GM18499 (cell line): ENCODE measurements around the gene S100A12.

Source experiments
- ATAC-seq: cut with Tn5 transposase; IDR thresholded peaks from one replicate; pipeline ENCODE4 v1.9.1; 2021; ENCODE audit warnings: moderate number of reproducible peaks; ENCODE audit not compliant: insufficient read depth, unreplicated experiment

S100A12 gene

GRCh38 chr1:153370146-153370545, 5.3 kb downstream of the S100A12 start:
- no peak for ATAC-seq

- ATAC-seq, result no peak
These were observed 6.9 kb downstream of the S100A12 start for GRCh38 chr1:153368495-153368894.

GRCh38 chr1:153367090-153367489, 8.3 kb downstream of the S100A12 start:
- no peak for ATAC-seq

- ATAC-seq, result no peak
These were observed 9.2 kb downstream of the S100A12 start for GRCh38 chr1:153366261-153366660.

GRCh38 chr1:153365696-153366095, 9.7 kb downstream of the S100A12 start:
- no peak for ATAC-seq

- no peak for ATAC-seq
These were observed 10.4 kb downstream of the S100A12 start for GRCh38 chr1:153364766-153365666.

- ATAC-seq, result no peak
These were observed 11.3 kb downstream of the S100A12 start for GRCh38 chr1:153364156-153364555.

- no peak for ATAC-seq
These were observed 11.8 kb downstream of the S100A12 start for GRCh38 chr1:153363641-153364040.

GRCh38 chr1:153362187-153362775, 13.1 kb downstream of the S100A12 start:
- no peak for ATAC-seq

- no peak for ATAC-seq
These were observed 13.8 kb downstream of the S100A12 start for GRCh38 chr1:153361480-153362109.

- no peak for ATAC-seq
These were observed 14.6 kb downstream of the S100A12 start for GRCh38 chr1:153360592-153361479.

- ATAC-seq, result no peak
These were observed 15.2 kb downstream of the S100A12 start for GRCh38 chr1:153360190-153360589.

- ATAC-seq, result no peak
These were observed 16.2 kb downstream of the S100A12 start for GRCh38 chr1:153359241-153359640.

GRCh38 chr1:153358691-153358975, 16.8 kb downstream of the S100A12 start:
- no peak for ATAC-seq

- ATAC-seq, result no peak
These were observed 17.3 kb downstream of the S100A12 start, which contains the start of gene S100A9 for GRCh38 chr1:153357853-153358690. Gene S100A9, plus strand, starts transcription at chr1:153357854. Its CDS starts 430 bp downstream, at chr1:153358284.

- no peak for ATAC-seq
These were observed 18.2 kb downstream of the S100A12 start for GRCh38 chr1:153357076-153357852.

- no peak for ATAC-seq
These were observed 18.9 kb downstream of the S100A12 start for GRCh38 chr1:153356392-153357075.

GRCh38 chr1:153355445-153356071, 19.9 kb downstream of the S100A12 start:
- no peak for ATAC-seq
